HG03135 (cell line): ENCODE measurements around the gene RNASE8.

Source experiments
- ATAC-seq: cut with Tn5 transposase; IDR thresholded peaks from one replicate; pipeline ENCODE4 v1.9.1; 2021; ENCODE audit warnings: mild to moderate bottlenecking, moderate library complexity; ENCODE audit not compliant: unreplicated experiment

The RNASE8 gene

DNA sequence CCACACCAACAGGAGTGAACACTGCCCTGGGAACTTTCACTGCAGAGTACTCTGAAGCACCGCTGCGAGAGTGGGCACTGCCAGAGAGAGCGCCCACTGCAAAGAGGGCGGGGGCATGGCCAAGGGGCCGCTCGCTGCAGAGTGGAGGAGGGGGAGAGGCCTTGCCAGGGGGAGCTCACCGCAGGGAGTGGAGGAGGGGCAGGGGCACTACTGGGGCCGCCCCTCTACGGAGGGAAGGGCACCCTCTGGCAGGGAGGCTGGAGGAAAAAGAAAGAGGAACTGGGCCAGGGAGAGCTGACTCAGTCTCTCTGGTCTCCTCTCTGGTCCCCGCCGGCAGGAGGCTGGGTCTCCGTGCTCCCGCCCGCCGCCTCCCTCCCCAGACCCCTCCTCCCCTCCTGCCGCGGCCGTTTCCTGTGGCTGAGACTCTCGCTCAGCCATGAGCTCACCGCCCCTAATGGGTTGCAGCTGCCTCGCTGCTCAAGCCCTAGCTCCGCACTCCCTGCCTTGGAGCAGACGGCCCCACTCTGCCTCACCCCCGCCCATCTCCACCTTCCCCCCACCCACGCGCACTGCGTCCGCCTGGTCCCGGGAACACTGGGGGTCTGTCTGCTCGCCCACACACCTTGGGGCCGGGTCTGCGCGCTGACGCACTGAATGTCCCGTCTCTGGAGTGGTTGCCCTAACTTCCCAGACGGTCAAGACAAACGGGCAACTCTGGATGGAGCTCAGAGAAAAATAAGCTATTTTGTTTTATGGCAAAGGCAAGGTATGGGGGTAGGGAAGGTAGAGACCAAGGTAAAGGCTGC is 13.8 kb downstream of the RNASE8 start:
- peak; percentile 64 for ATAC-seq

DNA sequence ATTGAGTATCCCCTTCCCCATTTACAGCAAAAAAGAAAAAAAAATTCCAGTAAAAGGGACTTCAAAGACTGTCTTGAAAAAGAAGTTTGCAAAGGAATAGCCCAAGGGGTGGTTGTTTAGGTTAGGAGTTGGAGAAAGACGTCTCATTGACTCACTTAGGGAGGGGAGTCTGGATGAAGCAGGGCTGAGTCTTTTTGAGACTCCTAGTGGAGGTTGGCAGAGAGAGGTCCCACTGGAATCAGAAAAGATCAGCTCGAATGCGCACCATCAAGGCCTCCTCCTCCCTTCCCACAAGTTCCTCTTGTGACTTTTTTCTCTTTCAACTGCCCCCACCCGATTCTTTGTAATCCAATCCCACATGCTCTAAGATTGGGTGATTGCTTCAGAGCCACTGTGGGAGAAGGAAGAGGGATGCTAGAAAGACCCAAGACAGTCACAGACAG is 14.4 kb downstream of the RNASE8 start:
- ATAC-seq: no peak

DNA sequence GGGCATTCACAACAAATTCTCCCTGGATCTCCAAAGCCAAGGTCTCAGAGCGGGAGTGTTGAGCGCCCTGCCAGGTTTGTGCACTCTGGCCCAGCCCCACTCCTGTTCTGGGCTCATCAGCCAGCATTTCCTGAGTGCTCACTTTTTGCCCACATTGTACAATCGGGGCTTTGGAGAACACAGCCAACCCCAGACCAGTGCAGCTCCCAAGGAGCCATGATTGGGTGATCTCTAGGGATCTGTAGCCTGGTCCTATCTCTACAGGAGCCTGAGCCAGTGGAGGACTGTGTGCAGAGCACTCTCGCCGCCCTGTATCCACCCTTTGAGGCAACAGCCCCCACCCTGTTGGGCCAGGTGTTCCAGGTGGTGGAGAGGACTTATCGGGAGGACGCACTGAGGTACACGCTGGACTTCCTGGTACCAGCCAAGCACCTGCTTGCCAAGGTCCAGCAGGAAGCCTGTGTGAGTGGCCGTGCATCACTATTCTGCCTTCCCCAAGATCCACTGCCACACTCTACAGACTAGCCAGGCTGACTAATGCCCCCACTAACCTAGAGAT is 15.2 kb downstream of the RNASE8 start:
- no peak for ATAC-seq

DNA sequence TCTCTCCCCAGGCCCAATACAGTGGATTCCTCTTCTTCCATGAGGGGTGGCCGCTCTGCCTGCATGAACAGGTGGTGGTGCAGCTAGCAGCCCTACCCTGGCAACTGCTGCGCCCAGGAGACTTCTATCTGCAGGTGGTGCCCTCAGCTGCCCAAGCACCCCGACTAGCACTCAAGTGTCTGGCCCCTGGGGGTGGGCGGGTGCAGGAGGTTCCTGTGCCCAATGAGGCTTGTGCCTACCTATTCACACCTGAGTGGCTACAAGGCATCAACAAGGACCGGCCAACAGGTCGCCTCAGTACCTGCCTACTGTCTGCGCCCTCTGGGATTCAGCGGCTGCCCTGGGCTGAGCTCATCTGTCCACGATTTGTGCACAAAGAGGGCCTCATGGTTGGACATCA is 16.3 kb downstream of the RNASE8 start:
- no peak for ATAC-seq

DNA sequence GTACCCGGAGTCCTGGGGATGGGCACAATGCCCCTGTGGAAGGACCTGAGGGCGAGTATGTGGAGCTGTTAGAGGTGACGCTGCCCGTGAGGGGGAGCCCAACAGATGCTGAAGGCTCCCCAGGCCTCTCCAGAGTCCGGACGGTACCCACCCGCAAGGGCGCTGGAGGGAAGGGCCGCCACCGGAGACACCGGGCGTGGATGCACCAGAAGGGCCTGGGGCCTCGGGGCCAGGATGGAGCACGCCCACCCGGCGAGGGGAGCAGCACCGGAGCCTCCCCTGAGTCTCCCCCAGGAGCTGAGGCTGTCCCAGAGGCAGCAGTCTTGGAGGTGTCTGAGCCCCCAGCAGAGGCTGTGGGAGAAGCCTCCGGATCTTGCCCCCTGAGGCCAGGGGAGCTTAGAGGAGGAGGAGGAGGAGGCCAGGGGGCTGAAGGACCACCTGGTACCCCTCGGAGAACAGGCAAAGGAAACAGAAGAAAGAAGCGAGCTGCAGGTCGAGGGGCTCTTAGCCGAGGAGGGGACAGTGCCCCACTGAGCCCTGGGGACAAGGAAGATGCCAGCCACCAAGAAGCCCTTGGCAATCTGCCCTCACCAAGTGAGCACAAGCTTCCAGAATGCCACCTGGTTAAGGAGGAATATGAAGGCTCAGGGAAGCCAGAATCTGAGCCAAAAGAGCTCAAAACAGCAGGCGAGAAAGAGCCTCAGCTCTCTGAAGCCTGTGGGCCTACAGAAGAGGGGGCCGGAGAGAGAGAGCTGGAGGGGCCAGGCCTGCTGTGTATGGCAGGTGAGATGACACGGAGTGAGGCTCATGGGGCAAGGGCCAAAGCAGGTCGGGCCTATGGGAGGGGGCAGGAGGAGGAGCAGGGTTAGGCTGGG is 17.0 kb downstream of the RNASE8 start:
- no peak for ATAC-seq

DNA sequence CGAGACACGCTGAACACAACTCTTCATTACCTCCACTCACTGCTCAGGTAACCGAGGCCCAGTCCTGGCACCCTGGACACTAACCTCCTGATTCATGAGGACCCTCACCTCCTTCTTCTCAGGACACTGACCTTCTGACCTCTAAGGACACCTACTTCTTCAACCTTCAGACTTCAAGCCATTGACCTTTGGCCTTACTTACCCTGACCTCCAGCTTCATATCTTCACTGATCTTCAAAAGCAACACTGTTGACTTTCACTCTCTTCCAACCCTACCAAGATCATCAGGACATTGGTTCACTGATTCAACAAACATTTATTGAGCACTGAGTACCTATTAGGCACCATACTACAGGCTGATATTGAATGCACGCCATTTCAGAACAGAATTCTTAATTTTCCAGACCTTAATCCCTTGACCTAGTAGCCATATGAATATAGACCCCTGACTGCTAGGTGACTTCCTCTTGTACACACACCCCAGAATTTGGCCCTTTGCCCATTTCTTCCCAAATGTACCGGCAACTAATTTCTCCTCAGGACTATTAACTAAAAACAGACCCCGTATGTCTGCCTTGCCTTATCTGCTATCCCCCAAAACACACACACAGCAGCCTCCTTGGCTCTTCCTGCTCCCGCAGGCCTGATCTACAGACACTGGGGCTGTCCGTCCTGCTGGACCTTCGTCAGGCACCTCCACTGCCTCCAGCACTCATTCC is 18.3 kb downstream of the RNASE8 start:
- no peak for ATAC-seq

DNA sequence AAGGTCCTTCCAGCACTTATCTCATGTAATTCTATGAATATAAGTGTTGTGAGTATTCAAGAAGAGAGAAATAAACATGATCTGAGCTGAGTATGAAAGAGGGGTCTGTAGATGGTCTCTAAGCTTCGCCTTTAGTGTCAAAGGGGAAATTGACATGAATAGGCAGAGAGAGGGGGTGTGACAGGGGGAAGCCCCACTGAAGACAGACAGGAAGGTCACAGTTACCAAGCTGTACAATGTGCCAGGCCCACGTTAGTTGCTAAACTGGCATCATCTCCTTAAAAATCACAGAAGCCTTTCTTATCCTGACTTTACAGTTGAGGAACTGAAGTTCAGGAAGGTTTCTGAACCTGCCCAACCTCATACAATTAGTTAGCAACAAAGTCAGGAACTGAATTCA is 20.1 kb downstream of the RNASE8 start:
- ATAC-seq: no peak

DNA sequence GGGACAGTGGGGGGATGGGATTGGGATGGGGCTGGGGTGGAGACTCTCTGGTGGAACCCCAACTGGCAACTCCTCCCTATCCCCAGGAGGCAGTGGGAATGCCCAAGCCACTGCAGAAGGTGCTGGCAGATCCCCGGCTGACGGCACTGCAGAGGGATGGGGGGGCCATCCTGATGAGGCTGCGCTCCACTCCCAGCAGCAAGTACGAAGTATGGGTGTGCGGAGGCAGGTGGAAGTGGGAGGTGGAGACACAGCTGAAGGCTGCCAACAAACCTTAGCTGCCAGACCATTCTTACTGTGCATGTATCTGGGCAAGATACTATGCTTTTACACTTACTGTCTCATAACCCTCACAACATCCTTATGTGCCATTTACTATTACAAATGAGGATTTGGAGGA is 20.7 kb downstream of the RNASE8 start:
- no peak for ATAC-seq

DNA sequence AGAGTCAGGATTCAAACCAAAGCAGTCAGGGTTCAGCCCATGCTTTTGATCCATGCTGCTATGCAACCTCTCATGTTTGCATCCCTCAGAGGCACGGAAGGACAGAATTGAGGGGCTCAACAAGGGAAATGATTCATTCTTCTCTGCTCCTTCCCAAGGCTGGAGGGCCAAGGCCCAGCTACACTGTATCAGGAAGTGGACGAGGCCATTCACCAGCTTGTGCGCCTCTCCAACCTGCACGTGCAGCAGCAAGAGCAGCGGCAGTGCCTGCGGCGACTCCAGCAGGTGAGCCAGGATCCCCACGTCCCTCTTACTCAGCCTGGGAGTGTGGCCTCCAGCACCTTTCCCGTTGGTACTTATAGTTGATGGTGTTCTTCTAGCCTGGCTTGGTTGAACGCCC is 21.1 kb downstream of the RNASE8 start:
- no peak for ATAC-seq

DNA sequence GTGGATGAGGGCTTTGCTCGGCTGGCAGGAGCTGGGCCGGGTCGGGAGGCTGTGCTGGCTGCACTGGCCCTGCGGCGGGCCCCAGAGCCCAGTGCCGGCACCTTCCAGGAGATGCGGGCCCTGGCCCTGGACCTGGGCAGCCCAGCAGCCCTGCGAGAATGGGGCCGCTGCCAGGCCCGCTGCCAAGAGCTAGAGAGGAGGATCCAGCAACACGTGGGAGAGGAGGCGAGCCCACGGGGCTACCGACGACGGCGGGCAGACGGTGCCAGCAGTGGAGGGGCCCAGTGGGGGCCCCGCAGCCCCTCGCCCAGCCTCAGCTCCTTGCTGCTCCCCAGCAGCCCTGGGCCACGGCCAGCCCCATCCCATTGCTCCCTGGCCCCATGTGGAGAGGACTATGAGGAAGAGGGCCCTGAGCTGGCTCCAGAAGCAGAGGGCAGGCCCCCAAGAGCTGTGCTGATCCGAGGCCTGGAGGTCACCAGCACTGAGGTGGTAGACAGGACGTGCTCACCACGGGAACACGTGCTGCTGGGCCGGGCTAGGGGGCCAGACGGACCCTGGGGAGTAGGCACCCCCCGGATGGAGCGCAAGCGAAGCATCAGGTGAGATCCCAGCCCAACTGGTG is 24.0 kb downstream of the RNASE8 start:
- no peak for ATAC-seq

DNA sequence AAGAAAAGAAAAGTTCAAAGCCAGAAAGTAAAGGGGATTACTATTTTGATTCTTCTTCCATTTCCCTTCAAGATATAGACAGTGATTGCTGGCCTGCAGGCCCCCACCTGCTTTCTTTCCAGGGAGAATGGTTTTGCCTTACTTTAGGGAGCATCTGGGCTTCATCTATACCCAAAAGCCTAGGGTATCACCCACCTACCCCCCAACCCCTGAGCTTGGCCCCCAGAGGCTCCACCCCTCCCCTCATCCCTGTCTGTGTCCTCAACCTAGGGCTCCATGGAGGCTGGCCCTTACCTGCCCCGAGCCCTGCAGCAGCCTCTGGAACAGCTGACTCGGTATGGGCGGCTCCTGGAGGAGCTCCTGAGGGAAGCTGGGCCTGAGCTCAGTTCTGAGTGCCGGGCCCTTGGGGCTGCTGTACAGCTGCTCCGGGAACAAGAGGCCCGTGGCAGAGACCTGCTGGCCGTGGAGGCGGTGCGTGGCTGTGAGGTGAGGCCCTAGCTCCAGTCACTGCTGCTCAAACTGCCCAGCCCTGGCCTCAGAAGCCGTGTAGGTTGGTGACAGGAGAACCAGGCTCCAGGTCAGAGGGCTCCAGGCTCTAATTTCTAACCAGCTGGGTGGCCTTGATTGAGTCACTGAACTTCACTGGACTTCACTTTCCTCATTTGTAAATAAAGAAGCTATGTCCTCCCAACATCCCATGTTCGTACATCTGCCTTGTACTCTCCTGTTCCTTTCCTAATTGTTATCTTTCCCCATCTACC is 26.1 kb downstream of the RNASE8 start:
- ATAC-seq: no peak

DNA sequence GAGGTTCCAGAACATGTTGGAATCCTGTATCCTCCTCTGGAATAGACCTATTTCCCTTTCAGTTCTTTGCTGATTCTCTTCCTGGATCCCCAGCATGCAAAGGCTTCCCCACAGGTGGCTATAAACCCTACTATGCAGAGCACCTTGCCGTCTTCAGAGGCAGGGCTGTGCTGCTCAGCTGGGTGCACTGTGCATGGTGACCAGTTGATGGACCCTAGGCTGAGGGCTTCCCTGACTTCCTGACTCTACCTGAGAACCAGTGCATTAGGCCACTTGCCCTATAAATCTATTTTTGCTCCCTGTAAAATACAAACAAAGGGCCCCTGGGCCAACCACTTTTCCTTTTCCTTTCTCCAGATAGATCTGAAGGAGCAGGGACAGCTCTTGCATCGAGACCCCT is 26.8 kb downstream of the RNASE8 start:
- no peak for ATAC-seq

DNA sequence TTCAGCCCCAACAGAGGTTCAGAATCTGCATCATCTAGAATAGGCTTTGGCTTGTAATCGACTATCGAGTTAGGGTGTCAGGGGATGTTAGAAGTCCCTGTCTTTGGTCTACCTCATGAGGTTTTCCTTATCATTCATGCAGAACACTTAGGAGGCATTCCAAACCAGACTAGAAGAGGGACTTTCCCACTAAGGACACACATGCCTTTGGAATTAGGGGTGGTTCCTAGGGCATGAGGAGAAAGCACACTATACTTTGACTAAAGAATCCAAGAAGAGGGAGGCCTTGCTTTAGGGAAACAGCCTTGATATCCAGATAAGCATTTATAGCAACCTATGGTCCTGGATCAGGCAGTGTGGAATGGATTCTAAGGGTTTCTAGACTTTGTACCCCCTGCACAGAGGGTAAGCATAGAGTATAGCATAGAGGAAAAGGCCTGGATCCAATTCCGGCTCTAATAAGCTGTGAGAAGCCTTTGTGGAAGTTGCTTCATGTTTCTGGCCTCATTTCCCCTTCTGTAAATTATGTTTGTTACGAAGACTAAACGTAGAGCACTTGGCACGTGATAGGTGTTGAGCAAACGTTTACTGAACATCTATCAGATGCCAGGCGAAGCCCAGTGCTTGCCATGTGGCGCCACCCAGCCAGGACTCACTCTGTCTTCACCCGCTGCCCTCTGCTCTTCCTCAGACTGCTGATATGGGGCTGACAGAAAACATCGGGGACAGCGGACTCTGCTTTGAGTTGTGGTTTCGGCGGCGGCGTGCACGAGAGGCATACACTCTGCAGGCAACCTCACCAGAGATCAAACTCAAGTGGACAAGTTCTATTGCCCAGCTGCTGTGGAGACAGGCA is 27.6 kb downstream of the RNASE8 start:
- ATAC-seq: no peak

DNA sequence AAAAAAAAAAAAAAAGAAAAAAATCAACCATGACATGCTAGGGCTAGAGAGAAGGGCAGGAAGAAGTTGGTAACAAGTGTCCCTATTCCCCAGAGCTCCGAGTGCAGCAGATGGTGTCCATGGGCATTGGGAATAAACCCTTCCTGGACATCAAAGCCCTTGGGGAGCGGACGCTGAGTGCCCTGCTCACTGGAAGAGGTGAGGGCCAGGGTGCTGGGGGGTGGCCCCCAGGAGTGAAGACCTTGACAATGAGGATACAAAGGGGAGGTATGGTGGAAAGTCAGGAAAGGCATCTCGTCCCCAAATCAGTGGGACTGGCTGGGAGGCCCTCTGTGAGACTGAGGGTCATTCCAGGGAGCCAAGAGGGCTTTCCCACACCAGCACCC is 29.3 kb downstream of the RNASE8 start:
- no peak for ATAC-seq

DNA sequence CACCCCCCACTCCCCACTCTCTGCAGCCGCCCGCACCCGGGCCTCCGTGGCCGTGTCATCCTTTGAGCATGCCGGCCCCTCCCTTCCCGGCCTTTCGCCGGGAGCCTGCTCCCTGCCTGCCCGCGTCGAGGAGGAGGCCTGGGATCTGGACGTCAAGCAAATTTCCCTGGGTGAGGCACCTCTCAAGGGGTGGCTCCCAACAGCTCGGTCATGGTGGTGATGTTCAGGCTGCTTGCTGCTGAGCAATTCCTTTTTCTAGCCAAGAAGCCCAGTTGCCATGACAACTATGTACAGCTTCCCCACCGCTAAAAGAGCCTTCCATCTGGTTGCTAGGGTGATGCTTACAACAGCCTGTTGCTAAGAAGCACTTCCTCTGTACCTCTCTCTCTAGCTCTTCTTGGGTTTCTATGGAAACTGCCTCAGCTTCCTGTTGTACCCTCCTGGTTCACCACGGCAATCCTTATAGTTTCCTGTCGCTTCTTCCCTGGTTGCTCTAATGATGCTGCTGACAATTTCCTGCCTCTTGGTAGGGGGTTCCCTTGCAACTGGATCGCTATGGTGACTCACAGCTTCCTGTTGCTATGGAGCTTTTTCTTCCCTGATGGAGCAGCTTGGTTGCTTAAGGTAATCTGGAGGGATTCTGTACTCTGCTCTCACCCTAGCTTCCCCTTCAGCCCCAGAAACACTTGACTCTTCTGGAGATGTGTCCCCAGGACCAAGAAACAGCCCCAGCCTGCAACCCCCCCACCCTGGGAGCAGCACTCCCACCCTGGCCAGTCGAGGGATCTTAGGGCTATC is 29.9 kb downstream of the RNASE8 start:
- ATAC-seq: no peak

DNA sequence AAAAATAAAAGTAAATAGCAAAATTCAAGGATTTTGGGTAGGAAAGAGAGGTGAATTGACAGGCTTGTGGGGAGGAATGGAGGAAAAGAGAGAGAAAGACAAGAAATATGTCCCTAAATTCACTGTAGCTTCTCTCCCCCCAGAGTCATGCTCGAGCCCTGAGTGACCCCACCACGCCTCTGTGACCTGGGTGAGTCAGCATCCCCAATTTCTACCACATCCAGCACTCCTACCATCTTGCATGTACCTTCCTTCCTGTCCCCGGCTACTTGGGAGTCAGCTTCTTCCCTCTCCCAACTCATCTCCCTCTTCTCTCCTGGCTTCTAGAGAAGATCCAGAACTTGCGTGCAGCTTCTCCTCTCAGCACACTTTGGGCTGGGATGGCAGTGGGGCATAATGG is 31.1 kb downstream of the RNASE8 start:
- ATAC-seq: no peak

DNA sequence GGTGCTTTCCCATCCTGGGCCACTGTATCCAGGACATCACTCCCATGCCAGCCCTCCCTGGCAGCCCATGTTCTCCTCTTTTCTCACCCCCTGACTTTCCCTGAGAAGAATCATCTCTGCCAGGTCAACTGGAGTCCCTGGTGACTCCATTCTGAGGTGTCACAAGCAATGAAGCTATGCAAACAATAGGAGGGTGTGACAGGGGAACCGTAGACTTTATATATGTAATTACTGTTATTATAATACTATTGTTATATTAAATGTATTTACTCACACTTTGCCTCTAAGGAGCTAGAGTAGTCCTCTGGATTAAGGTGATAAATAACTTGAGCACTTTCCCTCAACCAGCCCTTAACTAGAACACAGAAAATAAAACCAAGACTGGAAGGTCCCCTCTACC is 31.6 kb downstream of the RNASE8 start:
- ATAC-seq: no peak

DNA sequence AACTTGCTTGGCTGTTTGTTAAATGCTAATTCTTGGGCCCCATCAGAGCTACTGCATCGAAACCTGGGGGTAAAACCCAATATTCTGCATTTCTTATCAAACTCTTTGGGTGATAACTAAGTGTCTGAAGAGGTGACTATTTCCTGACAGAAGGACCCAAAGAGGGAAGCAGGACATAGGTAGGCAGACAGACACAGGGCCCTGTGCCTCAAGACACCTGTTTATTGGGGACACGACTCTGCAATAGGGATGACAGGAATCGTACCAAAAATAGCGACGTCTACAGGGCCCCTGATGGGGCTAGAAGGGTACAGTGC is 32.2 kb downstream of the RNASE8 start:
- ATAC-seq: no peak
